ENCODE results near the gene CD1C. TPM values are rescaled to one million over a fixed set of nuclear protein-coding genes. Genes with fewer than 3 reads are reported as not detected.

CD1C gene
- not detected for total RNA-seq

DNA sequence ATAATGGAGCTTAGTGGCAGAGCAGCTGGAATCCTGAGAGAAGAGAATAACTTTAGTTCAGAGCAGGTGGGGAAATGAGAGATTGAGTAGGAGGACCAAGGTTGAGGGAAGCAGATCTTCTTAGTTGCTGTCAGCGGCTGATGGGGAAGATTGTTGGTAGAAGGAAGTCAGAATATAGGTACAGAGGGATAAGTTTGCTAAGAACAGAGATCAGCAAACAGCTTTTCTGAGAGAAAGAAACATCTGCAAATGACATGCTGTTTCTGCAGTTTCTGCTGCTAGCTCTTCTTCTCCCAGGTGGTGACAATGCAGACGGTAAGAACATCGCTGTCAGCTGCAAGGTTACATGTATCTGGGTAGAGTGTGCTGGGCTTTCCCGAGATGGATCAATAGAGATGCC lies at the start of gene CD1C:
Gene CD1C (plus strand): TSS at position 113 of the 400 bp plus-strand sequence. CDS start 142 bp downstream, at position 255.

GRCh38 chr1:158331481-158332150 lies 41.9 kb downstream of the CD1C start, which contains the start of gene CD1B:
Gene CD1B (minus strand): TSS chr1:158331531. CDS start chr1:158331423, 108 bp downstream.

Other genes starting within 250 kb of the CD1C start
- gene CD1D, start 109.0 kb upstream of the CD1C start, total RNA-seq, result 0.94 TPM
- not detected for gene CD1A, start 35.5 kb upstream of the CD1C start, total RNA-seq
- gene CD1B, start 41.6 kb downstream of the CD1C start, total RNA-seq, result not detected
- not detected for gene CD1E, start 64.0 kb downstream of the CD1C start, total RNA-seq
- gene OR10T2, start 109.5 kb downstream of the CD1C start, total RNA-seq, result not detected
- gene OR10K2, start 136.3 kb downstream of the CD1C start, total RNA-seq, result not detected
- gene OR10K1, start 171.9 kb downstream of the CD1C start, total RNA-seq, result not detected
- not detected for gene OR10R2, start 182.3 kb downstream of the CD1C start, total RNA-seq